CD14-positive monocyte (primary cell): ENCODE measurements around the gene BEST1. TPM values are rescaled to one million over a fixed set of nuclear protein-coding genes. Genes with fewer than 3 reads are reported as not detected.

ENCODE experiments used
- DNase-seq, 3 donors: peaks; one replicate each; pipeline ENCODE4 v3.0.0-alpha.2; 2011 to 2022
- H2AFZ ChIP-seq: 2 replicates; pipeline ENCODE4 v1.6.0; 2012; ENCODE audit warnings: mild to moderate bottlenecking, low read depth, low read length, inconsistent platforms; ENCODE audit not compliant: insufficient read depth, poor library complexity, severe bottlenecking
- H3K27ac ChIP-seq, 2 donors: 1 replicate in 1 of 2; 2 replicates in 1 of 2; pipeline ENCODE4 v1.5.1; 2012 to 2013; ENCODE audit warnings: low read length in 2 of 2, control low read depth in 1 of 2, inconsistent platforms in 1 of 2, low read depth in 1 of 2, mild to moderate bottlenecking in 1 of 2
- H3K27me3 ChIP-seq, 2 donors: one replicate each; pipeline versions ENCODE4 v1.6.0 to v1.6.1; 2011 to 2013; ENCODE audit warnings: low read length in 2 of 2; ENCODE audit not compliant: control insufficient read depth in 2 of 2, insufficient read depth in 2 of 2
- H3K36me3 ChIP-seq, 2 donors: replicated peaks in 1 of 2; 1 replicate in 1 of 2; 2 replicates in 1 of 2; pipeline versions ENCODE4 v1.5.1 to v1.6.1; 2012 to 2013; ENCODE audit warnings: low read length in 2 of 2, control low read depth in 1 of 2, inconsistent platforms in 1 of 2, mild to moderate bottlenecking in 1 of 2; ENCODE audit not compliant: insufficient read depth in 2 of 2, control insufficient read depth in 1 of 2
- H3K4me1 ChIP-seq, 2 donors: 1 replicate in 1 of 2; 2 replicates in 1 of 2; pipeline versions ENCODE4 v1.5.1 to v1.6.1; 2012 to 2013; ENCODE audit warnings: low read length in 2 of 2, control low read depth in 1 of 2, inconsistent platforms in 1 of 2, mild to moderate bottlenecking in 1 of 2, moderate library complexity in 1 of 2; ENCODE audit not compliant: insufficient read depth in 2 of 2, control insufficient read depth in 1 of 2
- H3K4me2 ChIP-seq: replicated peaks from 2 replicates; pipeline ENCODE3; 2012; ENCODE audit warnings: low read length, moderate library complexity, mild to moderate bottlenecking; ENCODE audit not compliant: poor library complexity, severe bottlenecking; ENCODE audit errors: extremely low read depth
- H3K4me3 ChIP-seq, 3 experiments: fragments of 200-600 bp in 1 of 3; sonication (generic) in 1 of 3; replicated peaks in 1 of 3; 1 replicate in 2 of 3; 2 replicates in 1 of 3; pipeline ENCODE4 v1.5.1; 2011 to 2013; ENCODE audit warnings: low read length in 3 of 3, mild to moderate bottlenecking in 3 of 3, control low read depth in 2 of 3, low read depth in 2 of 3, inconsistent platforms in 1 of 3, moderate library complexity in 1 of 3
- H3K79me2 ChIP-seq: 2 replicates; pipeline ENCODE4 v1.6.0; 2012; ENCODE audit warnings: mild to moderate bottlenecking, control low read depth, inconsistent platforms, low read length, moderate library complexity; ENCODE audit not compliant: insufficient read depth
- H3K9ac ChIP-seq: 2 replicates; pipeline ENCODE4 v1.6.0; 2017; ENCODE audit warnings: low read length, mild to moderate bottlenecking; ENCODE audit not compliant: insufficient read depth, poor library complexity, severe bottlenecking
- H3K9me3 ChIP-seq, 2 donors: replicated peaks in 1 of 2; 1 replicate in 1 of 2; 2 replicates in 1 of 2; pipeline versions ENCODE4 v1.5.1 to v1.6.1; 2012 to 2013; ENCODE audit warnings: low read length in 2 of 2, control low read depth in 1 of 2; ENCODE audit not compliant: control insufficient read depth in 1 of 2, insufficient read depth in 1 of 2
- H4K20me1 ChIP-seq: 2 replicates; pipeline ENCODE4 v1.6.0; 2012; ENCODE audit warnings: mild to moderate bottlenecking, low read length, control low read depth, moderate library complexity; ENCODE audit not compliant: insufficient read depth
- H3K27ac Mint-ChIP-seq, 7 donors: one replicate each; pipeline ENCODE4 v1.8.0; 2020; ENCODE audit warnings: mild to moderate bottlenecking in 7 of 7, mixed read lengths in 7 of 7, moderate library complexity in 6 of 7, inconsistent platforms in 2 of 7
- H3K27me3 Mint-ChIP-seq, 3 donors: one replicate each; pipeline ENCODE4 v1.8.0; 2021 to 2022; ENCODE audit warnings: low read depth in 3 of 3, mild to moderate bottlenecking in 3 of 3, mixed read lengths in 3 of 3, moderate library complexity in 3 of 3, inconsistent platforms in 1 of 3
- H3K36me3 Mint-ChIP-seq, 2 donors: one replicate each; pipeline ENCODE4 v1.8.0; 2020; ENCODE audit warnings: mixed read lengths in 2 of 2, inconsistent platforms in 1 of 2, mild to moderate bottlenecking in 1 of 2
- H3K4me1 Mint-ChIP-seq: one replicate; pipeline ENCODE4 v1.8.0; 2020; ENCODE audit warnings: mild to moderate bottlenecking, mixed read lengths
- H3K4me3 Mint-ChIP-seq, 2 donors: one replicate each; pipeline ENCODE4 v1.8.0; 2020; ENCODE audit warnings: mild to moderate bottlenecking in 2 of 2, mixed read lengths in 2 of 2, moderate library complexity in 1 of 2
- H3K9me3 Mint-ChIP-seq, 7 donors: one replicate each; pipeline ENCODE4 v1.8.0; 2020 to 2022; ENCODE audit warnings: mixed read lengths in 7 of 7, mild to moderate bottlenecking in 6 of 7, moderate library complexity in 6 of 7, inconsistent platforms in 2 of 7
- CTCF ChIP-seq: fragments of 200-600 bp; IDR thresholded peaks from one replicate; pipeline ENCODE4 v1.8.0; 2022; ENCODE audit warnings: antibody characterized with exemption, mild to moderate bottlenecking
- WGBS: methylation state at CpG from one replicate; pipeline ENCODE4 v1.1.5; 2013; ENCODE audit warnings: missing lambda C conversion rate; ENCODE audit not compliant: insufficient coverage; 5-methylcytosine and 5-hydroxymethylcytosine counted together
- intact Hi-C, 2 donors: fragments of 100-400 bp; cut with micrococcal nuclease; formaldehyde crosslinking; loops; one replicate each; pipeline versions ENCODE4 v1.15.0 to v1.15.1; 2023
- polyA plus RNA-seq, 3 donors: library from polyadenylated mRNA; depleted of rRNA in 1 of 3; unstranded in 2 of 3; stranded (reverse) in 1 of 3; fragments of 300-500 nt in 2 of 3; fragments of >200 nt in 1 of 3; fragmentation: Illumina TruSeq in 2 of 3; gene quantifications; 1 replicate in 2 of 3; 2 replicates in 1 of 3; pipeline ENCODE4 v1.2.3, GENCODE V29; 2012 to 2021

BEST1 gene
- polyA plus RNA-seq, 3 donors = 5.9 to 24.9 (median 7.4) TPM

DNA sequence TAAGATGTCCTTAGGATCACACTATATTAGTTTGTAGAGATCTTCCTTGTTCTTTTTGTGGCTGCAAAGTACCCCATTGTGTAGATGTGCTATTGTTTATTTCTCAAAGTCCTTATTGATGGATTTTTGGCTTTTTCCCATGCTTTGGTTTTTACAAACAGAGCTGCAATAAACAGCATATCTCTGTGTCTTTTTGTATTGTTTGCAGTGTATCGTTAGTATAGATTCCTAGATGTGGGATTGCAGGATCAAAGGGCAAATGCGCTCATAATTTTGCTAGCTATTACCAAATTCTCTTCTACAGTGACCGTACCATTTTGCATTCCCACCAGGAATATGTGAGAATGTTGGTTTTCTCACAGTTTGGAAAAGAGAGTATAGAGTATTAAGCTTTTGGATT, 44.8 kb downstream of the BEST1 start:
- Mint-ChIP-seq H3K4me3 (no peak overlapping the region), H3K36me3 (peaks cover 3 to 14% of the 10 kb centered on the region in 2 donors), H3K27ac (no peak overlapping the region), H3K27me3 (peaks cover 0 to 6% (median 3%) of the 10 kb centered on the region in 3 donors), H3K9me3 (peaks cover 12 to 23% (median 17%) of the 10 kb centered on the region in 7 donors), H3K4me1 (no peaks in the 10 kb centered on the region)
- H3K27me3 ChIP-seq = no peaks in the 10 kb centered on the region
- H2AFZ ChIP-seq = no peak overlapping the region
- no peak overlapping the region for H3K9ac ChIP-seq
- no peaks in the 10 kb centered on the region for H3K4me1 ChIP-seq
- H3K79me2 ChIP-seq = no peaks in the 10 kb centered on the region
- no CpG with 5 or more reads among the region's 3 CpGs for WGBS
- peaks cover 9 to 14% of the 10 kb centered on the region in 2 donors for H3K9me3 ChIP-seq
- DNase-seq = no peak
- intact Hi-C loops = no loop called here
- no peak overlapping the region for H3K4me2 ChIP-seq
- TF ChIP-seq CTCF = no peak
- no peak overlapping the region for H3K4me3 ChIP-seq
- no peaks in the 10 kb centered on the region for H3K36me3 ChIP-seq
- no peaks in the 10 kb centered on the region for H4K20me1 ChIP-seq
- no peak overlapping the region for H3K27ac ChIP-seq

- Histone ChIP-seq H3K4me3 (no peak overlapping the region), H2AFZ (no peak overlapping the region), H3K27me3 (no peaks in the 10 kb centered on the region), H3K9me3 (peaks cover 9 to 16% of the 10 kb centered on the region in 2 donors), H3K27ac (no peak overlapping the region), H3K79me2 (no peaks in the 10 kb centered on the region), H3K4me2 (no peak overlapping the region), H3K9ac (no peak overlapping the region), H4K20me1 (no peaks in the 10 kb centered on the region), H3K4me1 (no peaks in the 10 kb centered on the region), H3K36me3 (no peaks in the 10 kb centered on the region)
- Mint-ChIP-seq H3K27ac (no peak overlapping the region), H3K4me3 (no peak overlapping the region), H3K9me3 (peaks cover 12 to 25% (median 20%) of the 10 kb centered on the region in 7 donors), H3K27me3 (peaks cover 0 to 5% (median 0%) of the 10 kb centered on the region in 3 donors), H3K36me3 (peaks cover 3 to 14% of the 10 kb centered on the region in 2 donors), H3K4me1 (no peaks in the 10 kb centered on the region)
- DNase-seq = no peak
- WGBS = no CpG with 5 or more reads among the region's 4 CpGs
- TF ChIP-seq CTCF = no peak
- intact Hi-C loops = no loop called here
Measured at GRCh38 chr11:61996933-61997332, 46.8 kb downstream of the BEST1 start.
